NCI-H2081 treated with DMSO at 0.1 percent for 48 hours (cell line): ENCODE measurements around the gene MAP3K13.
"Not testable (repeated sequence)": the region's sequence is repeated elsewhere in the genome, so short reads cannot be mapped to it uniquely, and the experiment has no call there.

ENCODE experiments used
- DNase-seq: peaks from one replicate; lab custom pipeline; 2025; lab: John Stamatoyannopoulos, UW

Gene MAP3K13

GRCh38 chr3:185451432-185451831 is 88.5 kb downstream of the MAP3K13 start:
- not testable (repeated sequence) for DNase-seq

GRCh38 chr3:185457376-185457775 is 94.4 kb downstream of the MAP3K13 start:
- no peak for DNase-seq

- DNase-seq: no peak
Observed at GRCh38 chr3:185460309-185460708, 97.4 kb downstream of the MAP3K13 start.

- no peak for DNase-seq
Observed at GRCh38 chr3:185460719-185461350, 97.9 kb downstream of the MAP3K13 start.

DNA sequence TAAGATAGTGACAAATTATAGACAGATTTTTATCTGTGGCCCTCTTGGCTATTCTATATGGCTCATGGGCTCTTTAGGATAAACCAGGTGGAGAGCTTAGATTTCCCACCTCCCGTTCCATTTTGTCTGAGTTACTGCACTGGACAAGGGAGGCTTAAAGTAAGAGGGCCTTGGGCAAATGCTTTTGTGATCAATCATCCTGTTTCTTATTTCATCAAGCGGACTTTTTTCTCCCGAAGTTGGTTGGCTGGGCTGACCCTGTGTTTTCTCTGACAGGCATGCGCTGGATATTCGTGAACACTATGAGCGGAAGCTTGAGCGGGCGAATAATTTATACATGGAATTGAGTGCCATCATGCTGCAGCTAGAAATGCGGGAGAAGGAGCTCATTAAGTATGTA is 102.5 kb downstream of the MAP3K13 start:
- no peak for DNase-seq

- DNase-seq: not testable (repeated sequence)
Observed at GRCh38 chr3:185466123-185466522, 103.2 kb downstream of the MAP3K13 start.

- no peak for DNase-seq
Observed at GRCh38 chr3:185469542-185469941, 106.6 kb downstream of the MAP3K13 start.

DNA sequence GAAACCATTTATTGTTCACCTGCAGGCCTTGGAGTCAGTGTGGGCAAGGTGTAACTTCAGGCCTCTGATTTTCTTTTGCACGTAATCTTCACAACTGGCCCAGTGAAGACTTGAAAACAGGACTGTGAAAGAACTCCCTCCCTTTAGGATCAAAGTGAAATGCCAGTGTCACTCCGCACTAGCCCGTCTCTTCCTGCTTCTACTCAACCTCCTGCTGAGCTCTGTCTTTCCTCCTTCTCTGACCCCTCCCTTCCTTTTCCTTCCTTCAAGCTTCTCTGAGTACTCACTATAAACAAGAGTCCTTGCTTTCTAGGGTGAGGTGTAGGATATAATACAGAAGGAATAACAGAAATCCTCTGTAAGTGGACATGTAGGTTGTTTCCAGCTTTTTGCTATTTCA is 107.4 kb downstream of the MAP3K13 start:
- DNase-seq: no peak

DNA sequence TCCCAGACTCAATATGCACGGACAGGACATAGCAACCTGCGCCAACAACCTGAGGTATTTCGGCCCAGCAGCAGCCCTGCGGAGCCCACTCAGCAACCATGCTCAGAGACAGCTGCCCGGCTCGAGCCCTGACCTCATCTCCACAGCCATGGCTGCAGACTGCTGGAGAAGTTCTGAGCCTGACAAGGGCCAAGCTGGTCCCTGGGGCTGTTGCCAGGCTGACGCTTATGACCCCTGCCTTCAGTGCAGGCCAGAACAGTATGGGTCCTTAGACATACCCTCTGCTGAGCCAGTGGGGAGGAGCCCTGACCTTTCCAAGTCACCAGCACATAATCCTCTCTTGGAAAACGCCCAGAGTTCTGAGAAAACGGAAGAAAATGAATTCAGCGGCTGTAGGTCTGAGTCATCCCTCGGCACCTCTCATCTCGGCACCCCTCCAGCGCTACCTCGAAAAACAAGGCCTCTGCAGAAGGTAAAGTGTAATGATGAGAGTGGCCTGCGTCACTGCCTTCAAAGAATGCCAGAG is 110.4 kb downstream of the MAP3K13 start:
- DNase-seq: no peak

DNA sequence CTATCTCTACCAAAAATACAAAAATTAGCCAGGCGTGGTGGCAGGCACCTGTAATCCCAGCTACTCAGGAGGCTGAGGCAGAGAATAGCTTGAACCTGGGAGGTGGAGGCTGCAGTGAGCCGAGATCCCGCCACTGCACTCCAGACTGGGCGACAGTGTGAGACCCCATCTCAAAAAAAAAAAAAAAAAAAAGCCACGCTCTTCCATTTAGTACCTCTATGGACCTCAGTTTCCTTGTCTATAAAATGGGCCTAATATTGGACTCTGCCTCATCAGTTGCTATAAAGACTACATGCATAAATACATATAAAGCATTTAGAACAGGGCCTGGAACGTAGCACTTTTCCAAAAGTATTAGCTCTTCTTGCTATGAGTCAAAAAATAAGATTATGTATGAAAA is 112.0 kb downstream of the MAP3K13 start:
- DNase-seq: not testable (repeated sequence)

GRCh38 chr3:185477316-185477715 is 114.4 kb downstream of the MAP3K13 start:
- no peak for DNase-seq

- DNase-seq: no peak
Observed at GRCh38 chr3:185479373-185479945, 116.5 kb downstream of the MAP3K13 start.

GRCh38 chr3:185484296-185484695 is 121.4 kb downstream of the MAP3K13 start:
- DNase-seq: no peak

GRCh38 chr3:185486394-185486793 is 123.5 kb downstream of the MAP3K13 start:
- no peak for DNase-seq

- no peak for DNase-seq
Observed at GRCh38 chr3:185488465-185488864, 125.5 kb downstream of the MAP3K13 start.

DNA sequence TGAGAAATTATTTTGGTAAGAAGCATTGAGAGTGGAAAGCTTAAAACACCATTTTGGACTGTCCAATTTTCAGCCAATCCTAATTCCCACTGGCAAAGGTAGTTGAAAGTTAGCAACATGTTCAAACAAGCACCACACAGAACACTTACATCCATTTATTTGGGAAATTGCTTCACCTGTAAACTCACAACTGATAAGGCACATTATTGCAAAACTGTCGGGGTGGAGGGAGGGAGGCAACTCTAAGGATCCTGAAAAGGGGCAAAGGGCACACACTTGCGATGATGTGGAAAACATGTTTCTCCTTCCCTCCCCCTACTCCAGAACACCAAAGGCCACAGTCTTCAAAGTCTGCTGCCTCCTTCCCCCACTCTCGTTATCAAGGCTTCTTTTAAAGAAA is 126.5 kb downstream of the MAP3K13 start:
- no peak for DNase-seq

GRCh38 chr3:185490241-185490640 is 127.3 kb downstream of the MAP3K13 start:
- no peak for DNase-seq

- peak; percentile 81 for DNase-seq
Observed at GRCh38 chr3:185498503-185499396, 135.8 kb downstream of the MAP3K13 start, which contains the start of gene TMEM41A. TSS of gene TMEM41A (minus strand) at chr3:185499035. CDS start at chr3:185498961, 74 bp downstream.

DNA sequence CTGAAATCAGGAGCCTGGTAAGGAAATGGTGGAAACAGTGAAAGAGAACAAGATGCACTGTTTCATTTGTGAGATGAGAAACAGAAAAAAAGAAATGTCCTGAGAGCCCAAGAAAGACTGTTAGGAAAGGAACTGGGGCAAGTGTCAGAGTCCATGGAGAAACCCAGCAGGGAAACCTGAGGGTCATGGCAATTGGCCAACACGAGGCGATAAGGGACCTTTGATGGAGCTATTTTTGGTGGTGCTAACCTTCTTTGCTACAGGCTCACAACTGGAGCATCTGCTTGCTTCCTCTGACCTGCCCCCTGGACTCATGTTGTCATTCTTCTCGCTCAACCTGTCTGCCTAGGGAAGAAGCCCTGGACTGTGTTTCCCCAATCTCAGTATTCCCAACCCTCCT is 140.1 kb downstream of the MAP3K13 start:
- no peak for DNase-seq

DNA sequence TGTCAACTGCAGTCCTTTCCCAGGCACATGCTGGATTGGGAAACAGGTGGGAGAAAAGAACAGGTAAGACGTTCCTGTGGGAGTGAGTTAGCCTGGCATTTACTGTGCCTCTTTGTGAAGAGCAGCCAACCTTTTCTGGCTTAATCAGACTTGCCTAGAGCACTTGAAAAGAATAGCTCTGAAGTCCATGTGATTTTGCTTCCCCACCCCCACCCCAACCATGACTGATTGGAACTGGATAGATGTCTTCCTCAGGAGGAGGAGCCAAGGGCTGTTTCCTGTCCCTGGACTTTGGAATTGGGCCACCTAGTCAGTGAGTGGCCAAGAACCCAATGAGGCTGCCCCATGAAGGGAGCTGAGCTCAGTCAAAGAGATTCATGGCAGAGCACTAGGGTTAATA is 140.6 kb downstream of the MAP3K13 start:
- no peak for DNase-seq

DNA sequence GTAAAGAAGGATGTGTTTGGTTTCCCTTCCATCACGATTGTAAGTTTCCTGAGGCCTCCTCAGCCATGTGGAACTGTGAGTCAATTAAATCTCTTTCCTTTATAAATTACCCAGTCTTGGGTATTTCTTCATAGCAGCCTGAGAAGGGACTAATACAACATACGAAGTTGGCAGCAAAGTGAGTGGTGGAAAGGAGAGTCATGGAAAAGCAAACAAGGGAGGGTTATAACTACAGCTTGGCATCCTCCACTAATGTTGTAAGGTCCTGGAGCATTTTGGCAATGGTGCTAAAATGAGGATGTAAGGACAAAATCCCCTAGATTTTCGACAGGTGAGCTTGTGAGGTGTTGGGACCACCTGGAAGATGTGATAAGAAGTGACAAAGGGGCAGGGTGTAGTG is 141.7 kb downstream of the MAP3K13 start:
- no peak for DNase-seq

DNA sequence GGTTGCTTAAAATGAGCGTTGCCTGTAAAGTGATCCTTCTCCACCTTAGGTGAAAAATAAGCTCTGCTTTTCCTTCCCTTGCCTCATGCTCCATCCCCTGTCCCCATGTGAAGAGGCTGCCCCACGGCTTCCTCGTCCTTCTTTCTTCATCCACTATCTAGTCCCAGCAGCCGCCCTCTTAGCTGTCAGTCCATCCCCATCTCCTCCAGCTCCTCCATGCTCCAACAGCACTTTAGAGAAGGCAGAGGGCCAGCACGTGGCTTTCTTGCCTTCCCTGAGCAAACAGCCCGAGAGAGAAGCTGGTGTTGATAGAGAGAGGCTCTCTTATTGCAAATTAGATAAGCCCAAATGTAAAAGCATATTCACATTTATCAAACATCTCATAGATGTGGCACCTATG is 144.9 kb downstream of the MAP3K13 start:
- no peak for DNase-seq
